T-helper 2 cell (primary cell): ENCODE measurements around the gene ZBTB7C.

Source experiments
- DNase-seq, 5 experiments: peaks; one replicate each; pipeline versions ENCODE4 v3.0.0 to v3.0.0-alpha.2; 2012 to 2022

The ZBTB7C gene

GRCh38 chr18:48051945-48052840 lies 357.0 kb downstream of the ZBTB7C start:
- DNase-seq = no peak

- no peak for DNase-seq
These were observed 359.0 kb downstream of the ZBTB7C start for GRCh38 chr18:48050176-48050575.

GRCh38 chr18:48049757-48050156 lies 359.4 kb downstream of the ZBTB7C start:
- DNase-seq = no peak

- no peak for DNase-seq
These were observed 360.9 kb downstream of the ZBTB7C start for GRCh38 chr18:48048251-48048650.

GRCh38 chr18:48046843-48047242 lies 362.3 kb downstream of the ZBTB7C start:
- DNase-seq = no peak

GRCh38 chr18:48045744-48046143 lies 363.4 kb downstream of the ZBTB7C start:
- DNase-seq = no peak

- no peak for DNase-seq
These were observed 364.2 kb downstream of the ZBTB7C start for GRCh38 chr18:48044944-48045343.

- DNase-seq = no peak
These were observed 366.0 kb downstream of the ZBTB7C start for GRCh38 chr18:48043166-48043565.

- no peak for DNase-seq
These were observed 366.8 kb downstream of the ZBTB7C start for GRCh38 chr18:48042431-48042830.

GRCh38 chr18:48040457-48041110 lies 368.6 kb downstream of the ZBTB7C start:
- DNase-seq = no peak

- DNase-seq = no peak
These were observed 369.4 kb downstream of the ZBTB7C start for GRCh38 chr18:48039769-48040215.

- no peak for DNase-seq
These were observed 370.5 kb downstream of the ZBTB7C start for GRCh38 chr18:48038636-48039035.

GRCh38 chr18:48037481-48038271 lies 371.5 kb downstream of the ZBTB7C start:
- no peak for DNase-seq

GRCh38 chr18:48036641-48037421 lies 372.4 kb downstream of the ZBTB7C start:
- no peak for DNase-seq

GRCh38 chr18:48036226-48036625 lies 373.0 kb downstream of the ZBTB7C start:
- no peak for DNase-seq

- DNase-seq = no peak
These were observed 373.7 kb downstream of the ZBTB7C start for GRCh38 chr18:48035556-48035860.

- DNase-seq = no peak
These were observed 374.3 kb downstream of the ZBTB7C start for GRCh38 chr18:48034651-48035555.

GRCh38 chr18:48033790-48034650 lies 375.2 kb downstream of the ZBTB7C start:
- DNase-seq = no peak

GRCh38 chr18:48032876-48033789 lies 376.1 kb downstream of the ZBTB7C start:
- no peak for DNase-seq
